H1 (cell line): Measurements from ENCODE around the gene VMP1. TPM values are rescaled to one million over a fixed set of nuclear protein-coding genes. Genes with fewer than 3 reads are reported as not detected.

Experiments used
- CTCF ChIA-PET: fragments of 300-600 bp; sonication (Branson Sonifier 250); formaldehyde crosslinking; loops from one replicate; lab custom pipeline; 2021; ENCODE audit not compliant: partially characterized antibody; lab: Charles Lee
- POLR2A ChIA-PET: fragments of 300-600 bp; sonication (Branson Sonifier 250); formaldehyde crosslinking; loops from one replicate; lab custom pipeline; 2021; ENCODE audit warnings: inconsistent platforms; ENCODE audit not compliant: partially characterized antibody; lab: Charles Lee
- DNase-seq, 2 experiments: peaks; one replicate each; pipeline versions ENCODE4 v3.0.0 to v3.0.0-alpha.2; 2010 to 2022; ENCODE audit warnings: low spot score in 2 of 2, low read depth in 1 of 2, mixed read lengths in 1 of 2
- FAIRE-seq: peaks from 2 replicates; lab custom pipeline; 2011; peaks lifted over from hg19 to GRCh38; lab: Jason Lieb, UNC
- H2AFZ ChIP-seq: 2 replicates; pipeline ENCODE4 v1.8.1; 2012; ENCODE audit warnings: low read length, inconsistent platforms
- H2AK5ac ChIP-seq: 2 replicates; pipeline ENCODE4 v1.6.1; 2013; ENCODE audit warnings: low read depth, low read length
- H2BK120ac ChIP-seq: replicated peaks from 2 replicates; pipeline ENCODE3; 2013; ENCODE audit warnings: low read depth, low read length, inconsistent platforms
- H2BK12ac ChIP-seq: 2 replicates; pipeline ENCODE4 v1.6.1; 2013; ENCODE audit warnings: low read depth, low read length
- H2BK15ac ChIP-seq: 2 replicates; pipeline ENCODE4 v1.6.1; 2013; ENCODE audit warnings: low read length
- H2BK20ac ChIP-seq: 2 replicates; pipeline ENCODE4 v1.6.1; 2013; ENCODE audit warnings: low read length
- H2BK5ac ChIP-seq: 2 replicates; pipeline ENCODE4 v1.6.1; 2013; ENCODE audit warnings: low read depth, low read length
- H3K14ac ChIP-seq: 2 replicates; pipeline ENCODE4 v1.6.1; 2013; ENCODE audit warnings: inconsistent platforms; ENCODE audit not compliant: insufficient read length
- H3K18ac ChIP-seq: 2 replicates; pipeline ENCODE4 v1.6.1; 2013; ENCODE audit warnings: low read length; ENCODE audit errors: extremely low read depth
- H3K23ac ChIP-seq: 2 replicates; pipeline ENCODE4 v1.6.1; 2013; ENCODE audit warnings: inconsistent platforms; ENCODE audit not compliant: insufficient read length
- H3K23me2 ChIP-seq: 2 replicates; pipeline ENCODE4 v1.6.1; 2013; ENCODE audit warnings: low read depth, low read length
- H3K27ac ChIP-seq: 2 replicates; pipeline ENCODE4 v1.6.1; 2011; ENCODE audit warnings: low read depth, low read length, inconsistent platforms
- H3K27me3 ChIP-seq, 4 experiments: replicated peaks in 1 of 4; 1 replicate in 1 of 4; 2 replicates in 3 of 4; pipeline versions ENCODE4 v1.6.1 to v1.8.1; 2011 to 2013; ENCODE audit warnings: low read length in 3 of 4, mild to moderate bottlenecking in 3 of 4, inconsistent platforms in 2 of 4, mixed read lengths in 2 of 4, moderate library complexity in 1 of 4; ENCODE audit not compliant: control insufficient read depth in 3 of 4, insufficient read depth in 3 of 4; ENCODE audit errors: extremely low read depth in 1 of 4
- H3K36me3 ChIP-seq, 4 experiments: 2 replicates each; pipeline versions ENCODE4 v1.6.1 to v1.8.1; 2011 to 2013; ENCODE audit warnings: mild to moderate bottlenecking in 4 of 4, low read length in 3 of 4, moderate library complexity in 2 of 4, control low read depth in 1 of 4, inconsistent platforms in 1 of 4; ENCODE audit not compliant: insufficient read depth in 4 of 4, control insufficient read depth in 2 of 4
- H3K4ac ChIP-seq: replicated peaks from 2 replicates; pipeline ENCODE3; 2013; ENCODE audit warnings: low read length, low read depth, mixed read lengths, inconsistent platforms; ENCODE audit not compliant: insufficient read length
- H3K4me1 ChIP-seq, 4 experiments: replicated peaks in 1 of 4; 1 replicate in 1 of 4; 2 replicates in 3 of 4; pipeline versions ENCODE4 v1.6.1 to v1.8.1; 2011 to 2013; ENCODE audit warnings: low read length in 3 of 4, inconsistent platforms in 2 of 4, mixed read lengths in 1 of 4; ENCODE audit not compliant: insufficient read depth in 4 of 4, control insufficient read depth in 3 of 4
- H3K4me2 ChIP-seq, 2 experiments: 2 replicates each; pipeline versions ENCODE4 v1.6.1 to v1.8.1; 2011 to 2013; ENCODE audit warnings: low read depth in 2 of 2, low read length in 2 of 2, control low read depth in 1 of 2, inconsistent platforms in 1 of 2, mild to moderate bottlenecking in 1 of 2; ENCODE audit not compliant: insufficient read depth in 1 of 2
- H3K4me3 ChIP-seq, 4 experiments: fragments of 200-600, 300-600 bp in 1 of 4; sonication (generic), shearing (Covaris generic), sonication (Bioruptor Twin) in 1 of 4; 2 replicates each; pipeline versions ENCODE4 v1.5.1 to v1.8.1; 2011 to 2016; ENCODE audit warnings: low read length in 4 of 4, low read depth in 3 of 4, control low read depth in 2 of 4, inconsistent platforms in 2 of 4, mild to moderate bottlenecking in 2 of 4, mixed read lengths in 1 of 4, moderate library complexity in 1 of 4; ENCODE audit not compliant: insufficient read depth in 2 of 4; ENCODE audit errors: extremely low read depth in 1 of 4
- H3K56ac ChIP-seq: replicated peaks from 2 replicates; pipeline ENCODE3; 2013; ENCODE audit warnings: low read depth, mild to moderate bottlenecking, mixed read lengths, low read length, inconsistent platforms; ENCODE audit not compliant: insufficient read length
- H3K79me1 ChIP-seq: 2 replicates; pipeline ENCODE4 v1.6.1; 2013; ENCODE audit warnings: low read depth, low read length, control low read depth
- H3K79me2 ChIP-seq, 2 experiments: 2 replicates each; pipeline versions ENCODE4 v1.6.1 to v1.8.1; 2012 to 2013; ENCODE audit warnings: low read length in 2 of 2, mild to moderate bottlenecking in 2 of 2, inconsistent platforms in 1 of 2; ENCODE audit not compliant: insufficient read depth in 2 of 2, control insufficient read depth in 1 of 2
- H3K9ac ChIP-seq, 4 experiments: replicated peaks in 1 of 4; 1 replicate in 1 of 4; 2 replicates in 3 of 4; pipeline versions ENCODE4 v1.6.1 to v1.8.1; 2011 to 2013; ENCODE audit warnings: low read depth in 3 of 4, low read length in 3 of 4, control low read depth in 2 of 4, mild to moderate bottlenecking in 2 of 4, moderate library complexity in 2 of 4, inconsistent platforms in 1 of 4; ENCODE audit errors: extremely low read depth in 1 of 4
- H3K9me3 ChIP-seq, 2 experiments: 2 replicates each; pipeline versions ENCODE4 v1.6.1 to v1.8.1; 2012 to 2013; ENCODE audit warnings: mild to moderate bottlenecking in 2 of 2, moderate library complexity in 2 of 2, control low read depth in 1 of 2, inconsistent platforms in 1 of 2, low read depth in 1 of 2, low read length in 1 of 2, mixed read lengths in 1 of 2; ENCODE audit not compliant: insufficient read depth in 2 of 2
- H4K20me1 ChIP-seq, 2 experiments: replicated peaks in 1 of 2; 2 replicates each; pipeline versions ENCODE3 to v1.8.1; 2011 to 2013; ENCODE audit warnings: inconsistent platforms in 2 of 2, low read length in 2 of 2, mild to moderate bottlenecking in 1 of 2; ENCODE audit not compliant: insufficient read depth in 2 of 2, control insufficient read depth in 1 of 2
- H4K5ac ChIP-seq: 2 replicates; pipeline ENCODE4 v1.6.1; 2013; ENCODE audit warnings: low read length, low read depth, mixed read lengths, inconsistent platforms; ENCODE audit not compliant: insufficient read length
- H4K8ac ChIP-seq: 2 replicates; pipeline ENCODE4 v1.8.0; 2013; ENCODE audit warnings: mild to moderate bottlenecking, moderate library complexity, low read length, inconsistent platforms; ENCODE audit not compliant: insufficient read depth; ENCODE audit errors: extremely low read depth
- H4K91ac ChIP-seq: replicated peaks from 2 replicates; pipeline ENCODE3; 2013; ENCODE audit warnings: low read length, mixed read lengths, inconsistent platforms; ENCODE audit not compliant: insufficient read length
- JUN ChIP-seq: IDR thresholded peaks from 2 replicates; pipeline ENCODE4 v1.6.1; 2011; ENCODE audit warnings: low read depth, mild to moderate bottlenecking, improper control_type of control experiment, low read length
- NRF1 ChIP-seq: IDR thresholded peaks from 2 replicates; pipeline ENCODE4 v1.6.1; 2011; ENCODE audit warnings: mild to moderate bottlenecking, low read depth, low read length, improper control_type of control experiment
- SP2 ChIP-seq: IDR thresholded peaks from 2 replicates; pipeline ENCODE4 v1.6.1; 2012; ENCODE audit warnings: mild to moderate bottlenecking, low read length, inconsistent platforms
- SP4 ChIP-seq: IDR thresholded peaks from 2 replicates; pipeline ENCODE4 v1.6.1; 2012; ENCODE audit warnings: low read length, inconsistent platforms
- TCF12 ChIP-seq: IDR thresholded peaks from 2 replicates; pipeline ENCODE4 v1.6.1; 2011; ENCODE audit warnings: low read depth, mild to moderate bottlenecking, low read length
- WGBS, 2 experiments: shearing (Covaris generic) in 1 of 2; methylation state at CpG; one replicate each; pipeline versions ENCODE4 v1.1.6 to v1.1.7; 2013 to 2015; ENCODE audit warnings: low lambda C conversion rate in 2 of 2, mixed read lengths in 2 of 2, inconsistent platforms in 1 of 2, low coverage in 1 of 2, missing lambda C conversion rate in 1 of 2; ENCODE audit not compliant: insufficient replicate concordance in 2 of 2, insufficient coverage in 1 of 2, insufficient read length in 1 of 2; ENCODE audit errors: extremely low coverage in 1 of 2, missing lambda C conversion rate in 1 of 2; 5-methylcytosine and 5-hydroxymethylcytosine counted together
- polyA plus RNA-seq, 7 experiments: library from polyadenylated mRNA; depleted of rRNA in 3 of 7; stranded (reverse) in 5 of 7; unstranded in 2 of 7; fragments of >200 nt in 5 of 7; fragments of 200-250 nt in 2 of 7; gene quantifications; 1 replicate in 5 of 7; 2 replicates in 1 of 7; 4 replicates in 1 of 7; pipeline versions ENCODE4 v1.2.1 to v1.2.3, GENCODE V29; 2011 to 2013; ENCODE audit warnings: missing spikeins in 2 of 7, mixed read lengths in 2 of 7
- total RNA-seq: library from RNA; stranded (reverse); fragmentation: NEBNext Ultra II Directional; extraction: Animal tissue kit (Norgen Biotek cat#: 25700); gene quantifications from 2 replicates; pipeline ENCODE4 v1.2.1, GENCODE V29; 2021
- TF ChIP-seq, protein P1 (sequence below), 3 experiments: IDR thresholded peaks; 1 replicate in 2 of 3; 2 replicates in 1 of 3; pipeline versions ENCODE4 v1.5.1 to v1.6.1; 2011; ENCODE audit warnings: low read length in 3 of 3, mild to moderate bottlenecking in 3 of 3, inconsistent platforms in 2 of 3, low read depth in 1 of 3, moderate library complexity in 1 of 3; ENCODE audit not compliant: insufficient read depth in 1 of 3; ENCODE audit errors: control extremely low read depth in 1 of 3

Gene VMP1
- total and polyA plus RNA-seq, 2 of the 8 experiments (the other 6 are each of a cell fraction or from before 2014, with no cell fraction given), result 45.0 to 92.7 TPM

DNA sequence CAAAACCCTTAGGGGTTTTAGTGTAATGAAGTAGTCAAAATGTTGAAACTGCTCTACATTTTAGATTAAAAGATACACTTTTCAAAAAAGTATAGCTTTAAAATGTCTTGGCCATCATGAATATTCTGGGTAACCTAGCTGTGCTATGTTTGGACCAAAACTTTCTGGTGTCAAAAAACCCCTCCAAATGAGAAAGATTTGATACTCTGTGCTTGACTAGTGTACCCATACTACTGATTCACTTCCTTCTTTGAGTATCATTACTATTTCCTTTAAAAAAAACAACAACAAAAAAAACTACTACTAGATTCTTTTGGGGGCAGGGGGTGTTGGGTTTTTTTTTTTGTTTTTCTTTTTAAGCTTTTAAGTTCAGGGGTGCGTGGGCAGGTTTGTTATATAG lies 37.5 kb upstream of the VMP1 start:
- no peak overlapping the region for H3K4ac ChIP-seq
- no peak overlapping the region for H2BK120ac ChIP-seq
- H3K14ac ChIP-seq, result no peak overlapping the region
- no peak overlapping the region for H2BK15ac ChIP-seq
- no peak overlapping the region for H3K23ac ChIP-seq
- peaks cover 0 to 2% of the 10 kb centered on the region in 2 experiments for H4K20me1 ChIP-seq
- no peaks in the 10 kb centered on the region for H3K79me1 ChIP-seq
- H3K4me1 ChIP-seq, result no peaks in the 10 kb centered on the region
- ChIA-PET CTCF (no interaction called here), POLR2A (interaction anchor here (0.5 to 1.9 kb wide), 4 partner anchors 26 to 1048 kb away, joined by 3 to 4 read pairs (median 3); partner anchors contain the start of gene CLTC)
- H2BK20ac ChIP-seq, result no peak overlapping the region
- no peak overlapping the region for H3K27ac ChIP-seq
- H3K23me2 ChIP-seq, result no peaks in the 10 kb centered on the region
- H4K8ac ChIP-seq, result no peak overlapping the region
- H3K27me3 ChIP-seq, result no peaks in the 10 kb centered on the region
- no peak overlapping the region for H2BK5ac ChIP-seq
- WGBS, 2 experiments, result 94% methylated on average over 1 of the region's 1 CpG; no CpG with 5 or more reads in 1 of the 2 experiments
- H2AFZ ChIP-seq, result no peak overlapping the region
- DNase-seq, result no peak
- no peak overlapping the region for H3K56ac ChIP-seq
- H3K9ac ChIP-seq, result no peak overlapping the region
- H4K91ac ChIP-seq, result no peak overlapping the region
- H3K9me3 ChIP-seq, result no peaks in the 10 kb centered on the region
- H3K36me3 ChIP-seq, result peaks cover 11 to 89% (median 50%) of the 10 kb centered on the region in 4 experiments
- no peak overlapping the region for H2AK5ac ChIP-seq
- TF ChIP-seq SP4 (no peak), JUN (no peak), TCF12 (no peak), SP2 (no peak), NRF1 (no peak)
- TF ChIP-seq, protein P1, sequence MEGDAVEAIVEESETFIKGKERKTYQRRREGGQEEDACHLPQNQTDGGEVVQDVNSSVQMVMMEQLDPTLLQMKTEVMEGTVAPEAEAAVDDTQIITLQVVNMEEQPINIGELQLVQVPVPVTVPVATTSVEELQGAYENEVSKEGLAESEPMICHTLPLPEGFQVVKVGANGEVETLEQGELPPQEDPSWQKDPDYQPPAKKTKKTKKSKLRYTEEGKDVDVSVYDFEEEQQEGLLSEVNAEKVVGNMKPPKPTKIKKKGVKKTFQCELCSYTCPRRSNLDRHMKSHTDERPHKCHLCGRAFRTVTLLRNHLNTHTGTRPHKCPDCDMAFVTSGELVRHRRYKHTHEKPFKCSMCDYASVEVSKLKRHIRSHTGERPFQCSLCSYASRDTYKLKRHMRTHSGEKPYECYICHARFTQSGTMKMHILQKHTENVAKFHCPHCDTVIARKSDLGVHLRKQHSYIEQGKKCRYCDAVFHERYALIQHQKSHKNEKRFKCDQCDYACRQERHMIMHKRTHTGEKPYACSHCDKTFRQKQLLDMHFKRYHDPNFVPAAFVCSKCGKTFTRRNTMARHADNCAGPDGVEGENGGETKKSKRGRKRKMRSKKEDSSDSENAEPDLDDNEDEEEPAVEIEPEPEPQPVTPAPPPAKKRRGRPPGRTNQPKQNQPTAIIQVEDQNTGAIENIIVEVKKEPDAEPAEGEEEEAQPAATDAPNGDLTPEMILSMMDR (IDR thresholded peaks at IDR 0.05; ENCODE audit: control extremely low read depth in 1 of 3, insufficient read depth in 1 of 3, low read depth in 1 of 3, low read length in 3 of 3), result no peak
- no peak overlapping the region for H3K18ac ChIP-seq
- no peaks in the 10 kb centered on the region for H3K79me2 ChIP-seq
- H3K4me3 ChIP-seq, result no peak overlapping the region
- H3K4me2 ChIP-seq, result no peak overlapping the region
- no peak for FAIRE-seq
- no peak overlapping the region for H2BK12ac ChIP-seq
- H4K5ac ChIP-seq, result no peak overlapping the region
